ENCODE data around the gene RNU2-1. TPM values are rescaled to one million over a fixed set of nuclear protein-coding genes. Genes with fewer than 3 reads are reported as not detected.
A peak's percentile ranks its signal among the peaks of the same experiment; 100 is the strongest.
"Not testable (repeated sequence)": the region's sequence is repeated elsewhere in the genome, so short reads cannot be mapped to it uniquely, and the experiment has no call there.

The RNU2-1 gene
- total RNA-seq, 5 donors from 2014 or later (not counting 1 experiment from before 2014, with no cell fraction given), result 2,693 to 4,491 (median 3,278) TPM

GRCh38 chr17:43193251-43193650, 40.5 kb downstream of the RNU2-1 start:
- CTCF ChIA-PET, result no interaction called here
- WGBS (ENCODE audit: insufficient coverage), result 100% methylated on average over 3 of the region's 5 CpGs

GRCh38 chr17:43186656-43187055, 47.1 kb downstream of the RNU2-1 start:
- DNase-seq; H3K9me3 Mint-ChIP-seq; CTCF ChIA-PET; H3K4me1 Mint-ChIP-seq; H3K27ac ChIP-seq (ENCODE audit: low read length); H3K4me3 ChIP-seq (ENCODE audit: control insufficient read depth in 1 of 2, extremely low read depth in 1 of 2, low read length in 1 of 2); H3K4me3 Mint-ChIP-seq; H3K27me3 ChIP-seq (replicated peaks in 1 of 2; ENCODE audit: control insufficient read depth in 2 of 2, extremely low read depth in 1 of 2, insufficient read depth in 2 of 2, low read length in 1 of 2); H3K4me1 ChIP-seq (ENCODE audit: control insufficient read depth in 1 of 2, extremely low read depth in 1 of 2, insufficient read depth in 2 of 2, low read length in 2 of 2); ATAC-seq (replicated peaks in 1 of 4); H3K9me3 ChIP-seq; H3K27me3 Mint-ChIP-seq; POLR2A ChIA-PET: not testable (repeated sequence)
- H3K36me3 ChIP-seq (ENCODE audit: control insufficient read depth in 2 of 2, extremely low read depth in 1 of 2, insufficient read depth in 1 of 2, low read length in 1 of 2), result peaks cover 11 to 68% of the 10 kb centered on the region in 2 donors
- no CpG with 5 or more reads among the region's 5 CpGs for WGBS (ENCODE audit: insufficient coverage)
- Mint-ChIP-seq H3K27ac (peak overlapping the region in 1 of 2 donors; percentile 61), H3K36me3 (peaks cover 38% of the 10 kb centered on the region)

More at GRCh38 chr17:43193251-43193650, 40.5 kb downstream of the RNU2-1 start:
- H3K27me3 Mint-ChIP-seq, result no peaks in the 10 kb centered on the region
- no peaks in the 10 kb centered on the region for H3K27me3 ChIP-seq (replicated peaks in 1 of 2; ENCODE audit: control insufficient read depth in 2 of 2, extremely low read depth in 1 of 2, insufficient read depth in 2 of 2, low read length in 1 of 2)
- POLR2A ChIA-PET, result interaction anchor here in 1 of 2 donors (0.7 kb wide), 1 partner anchor 205 kb away, joined by 4 read pairs; no protein-coding TSS in a partner anchor
- DNase-seq (no peak), ATAC-seq (replicated peaks in 1 of 4) (no peak)
- no peak overlapping the region for H3K4me3 ChIP-seq (ENCODE audit: control insufficient read depth in 1 of 2, extremely low read depth in 1 of 2, low read length in 1 of 2)
- no peaks in the 10 kb centered on the region for H3K9me3 ChIP-seq
- no peaks in the 10 kb centered on the region for H3K9me3 Mint-ChIP-seq
- H3K36me3 ChIP-seq (ENCODE audit: control insufficient read depth in 2 of 2, extremely low read depth in 1 of 2, insufficient read depth in 1 of 2, low read length in 1 of 2), result peaks cover 16 to 87% of the 10 kb centered on the region in 2 donors
- no peak overlapping the region for H3K27ac Mint-ChIP-seq
- H3K36me3 Mint-ChIP-seq, result peaks cover 68% of the 10 kb centered on the region
- peaks cover 0 to 2% (median 0%) of the 10 kb centered on the region in 3 donors for H3K4me1 Mint-ChIP-seq
- H3K4me3 Mint-ChIP-seq, result no peak overlapping the region
- no peaks in the 10 kb centered on the region for H3K4me1 ChIP-seq (ENCODE audit: control insufficient read depth in 1 of 2, extremely low read depth in 1 of 2, insufficient read depth in 2 of 2, low read length in 2 of 2)
- no peak overlapping the region for H3K27ac ChIP-seq (ENCODE audit: low read length)

GRCh38 chr17:43183921-43184320, 49.9 kb downstream of the RNU2-1 start:
- H3K27ac Mint-ChIP-seq, result no peak overlapping the region
- ChIA-PET POLR2A (no interaction called here), CTCF (interaction anchor here in 1 of 2 donors (0.6 kb wide), 1 partner anchor 26 kb away, joined by 3 read pairs; no protein-coding TSS in a partner anchor)
- Histone ChIP-seq H3K27me3 (replicated peaks in 1 of 2; ENCODE audit: control insufficient read depth in 2 of 2, extremely low read depth in 1 of 2, insufficient read depth in 2 of 2, low read length in 1 of 2) (no peaks in the 10 kb centered on the region), H3K4me1 (ENCODE audit: control insufficient read depth in 1 of 2, extremely low read depth in 1 of 2, insufficient read depth in 2 of 2, low read length in 2 of 2) (no peaks in the 10 kb centered on the region), H3K27ac (ENCODE audit: low read length) (no peak overlapping the region), H3K9me3 (no peaks in the 10 kb centered on the region), H3K4me3 (ENCODE audit: control insufficient read depth in 1 of 2, extremely low read depth in 1 of 2, low read length in 1 of 2) (no peak overlapping the region), H3K36me3 (ENCODE audit: control insufficient read depth in 2 of 2, extremely low read depth in 1 of 2, insufficient read depth in 1 of 2, low read length in 1 of 2) (peaks cover 10 to 65% of the 10 kb centered on the region in 2 donors)
- H3K4me1 Mint-ChIP-seq, result peaks cover 0 to 6% (median 1%) of the 10 kb centered on the region in 3 donors
- H3K36me3 Mint-ChIP-seq, result peaks cover 23% of the 10 kb centered on the region
- no peaks in the 10 kb centered on the region for H3K27me3 Mint-ChIP-seq
- DNase-seq (no peak), ATAC-seq (replicated peaks in 1 of 4) (no peak)
- 100% methylated on average over 3 of the region's 3 CpGs for WGBS (ENCODE audit: insufficient coverage)
- H3K4me3 Mint-ChIP-seq, result no peak overlapping the region
- no peaks in the 10 kb centered on the region for H3K9me3 Mint-ChIP-seq

Other genes with a start within 250 kb of the RNU2-1 start
- 1,000 to 10,000 TPM; 1,254 to 1,790 (median 1,710) TPM for gene RPL27, start 235.6 kb downstream of the RNU2-1 start, total RNA-seq
- gene IFI35, start 227.2 kb downstream of the RNU2-1 start, total RNA-seq, result 10 to 100 TPM; 27.0 to 44.6 (median 34.1) TPM
- gene VAT1, start 211.6 kb downstream of the RNU2-1 start, total RNA-seq, result 10 to 100 TPM; 26.4 to 62.6 (median 48.5) TPM
- gene RND2, start 208.7 kb downstream of the RNU2-1 start, total RNA-seq, result under 1 TPM; 0.08 to 0.64 (median 0.32) TPM
- gene BRCA1, start 108.6 kb downstream of the RNU2-1 start, total RNA-seq, result 1 to 10 TPM; 2.8 to 5.5 (median 4.2) TPM
- gene NBR1, start 62.8 kb downstream of the RNU2-1 start, total RNA-seq, result 10 to 100 TPM; 51.5 to 82.2 (median 80.1) TPM
- gene TMEM106A, start 22.1 kb downstream of the RNU2-1 start, total RNA-seq, result 10 to 100 TPM in 3 of 5 donors, 1 to 10 TPM in 2; 9.3 to 18.1 (median 10.4) TPM
- gene CCDC200, start 5.4 kb downstream of the RNU2-1 start, total RNA-seq, result not detected
- 1 to 10 TPM; 1.3 to 2.9 (median 2.4) TPM for gene ARL4D, start 165.0 kb upstream of the RNU2-1 start, total RNA-seq
- 100 to 1,000 TPM in 1 of 5 donors, 10 to 100 TPM in 4; 68.9 to 103 (median 76.1) TPM for gene DHX8, start 250.0 kb upstream of the RNU2-1 start, total RNA-seq